NCI-H526 (cell line): Measurements from ENCODE around the gene SLC2A6.

Experiments used
- DNase-seq, 2 experiments: peaks; one replicate each; lab custom pipeline; 2025; lab: John Stamatoyannopoulos, UW

The SLC2A6 gene

GRCh38 chr9:133496861-133497842 lies 18.3 kb upstream of the SLC2A6 start:
- no peak for DNase-seq

DNA sequence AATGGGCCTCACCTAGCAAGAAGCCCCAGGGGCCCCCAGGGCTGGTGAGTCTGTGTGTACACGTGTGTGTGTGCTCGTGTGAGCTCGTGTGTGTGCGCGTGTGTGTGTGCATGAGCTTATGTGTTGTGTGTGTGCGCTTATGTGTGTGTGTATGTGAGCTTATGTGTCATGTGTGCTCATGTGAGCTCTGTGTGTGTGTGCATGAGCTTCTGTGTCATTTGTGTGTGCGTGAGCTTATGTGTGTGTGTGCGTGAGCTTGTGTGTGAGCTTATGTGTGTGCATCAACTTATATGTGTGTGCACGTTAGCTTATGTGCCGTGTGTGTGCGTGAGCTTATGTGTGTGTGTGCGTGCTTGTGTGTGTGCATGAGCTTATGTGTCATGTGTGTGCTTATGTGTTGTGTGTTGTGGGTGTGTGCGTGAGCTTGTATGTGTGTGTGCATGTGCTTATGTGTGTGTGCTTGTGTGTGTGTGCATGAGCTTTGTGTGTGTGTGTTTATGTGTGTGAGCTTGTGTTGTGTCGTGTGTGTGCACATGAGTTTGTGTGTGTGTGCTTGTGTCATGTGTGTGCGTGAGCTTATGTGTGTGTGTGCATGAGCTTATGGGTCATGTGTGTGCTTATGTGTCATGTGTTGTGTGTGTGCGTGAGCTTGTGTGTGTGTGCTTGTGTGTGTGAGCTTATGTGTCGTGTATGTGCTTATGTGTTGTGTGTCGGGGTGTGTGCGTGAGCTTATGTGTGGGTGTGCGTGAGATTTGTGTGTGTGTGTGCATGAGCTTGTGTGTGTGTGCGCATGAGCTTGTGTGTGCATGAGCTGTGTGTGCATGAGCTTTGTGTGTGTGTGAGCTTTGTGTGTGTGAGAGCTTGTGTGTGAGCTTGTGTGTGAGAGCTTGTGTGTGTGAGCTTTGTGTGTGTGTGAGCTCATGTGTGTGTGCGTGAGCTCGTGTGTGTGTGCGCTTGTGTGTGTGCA lies 16.7 kb upstream of the SLC2A6 start:
- DNase-seq: no peak

DNA sequence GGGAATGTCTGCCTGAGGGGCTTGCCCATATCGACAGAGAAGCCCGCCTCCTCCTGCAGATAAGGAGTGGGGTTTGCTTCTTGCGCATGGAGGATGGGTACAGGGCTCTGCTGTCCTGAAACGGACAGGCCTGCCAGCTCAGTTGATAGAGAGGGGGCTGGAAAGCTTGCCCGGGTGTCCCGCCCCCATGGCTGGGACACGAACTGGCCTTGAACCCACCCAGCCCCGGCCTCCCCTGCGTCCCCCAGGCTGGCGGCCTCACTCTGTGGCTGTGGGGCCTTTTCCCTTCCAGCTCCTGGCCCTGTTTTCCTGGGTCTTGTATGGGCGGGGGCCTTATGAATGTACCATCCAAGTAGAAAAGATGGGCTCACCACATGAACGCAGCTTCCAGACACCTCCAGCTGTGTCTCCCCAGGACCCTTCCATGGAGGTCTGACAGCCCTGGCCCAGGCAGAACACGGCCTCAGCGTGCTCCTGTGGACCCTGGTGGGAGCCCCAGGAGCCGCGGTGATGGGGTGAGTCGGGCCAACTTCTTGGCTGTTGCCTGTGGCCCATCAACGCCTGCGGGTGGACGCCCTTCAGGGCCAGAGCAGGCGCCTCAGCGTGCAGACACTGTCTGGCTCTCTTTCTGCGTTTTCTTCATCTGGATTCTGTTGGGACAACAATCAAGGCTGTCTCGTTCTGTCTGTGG lies 15.9 kb upstream of the SLC2A6 start:
- DNase-seq: no peak

GRCh38 chr9:133493845-133494540 lies 15.1 kb upstream of the SLC2A6 start:
- DNase-seq: no peak

- no peak for DNase-seq
Observed at GRCh38 chr9:133493428-133493827, 14.5 kb upstream of the SLC2A6 start.

GRCh38 chr9:133492061-133493021 lies 13.4 kb upstream of the SLC2A6 start:
- DNase-seq: no peak

DNA sequence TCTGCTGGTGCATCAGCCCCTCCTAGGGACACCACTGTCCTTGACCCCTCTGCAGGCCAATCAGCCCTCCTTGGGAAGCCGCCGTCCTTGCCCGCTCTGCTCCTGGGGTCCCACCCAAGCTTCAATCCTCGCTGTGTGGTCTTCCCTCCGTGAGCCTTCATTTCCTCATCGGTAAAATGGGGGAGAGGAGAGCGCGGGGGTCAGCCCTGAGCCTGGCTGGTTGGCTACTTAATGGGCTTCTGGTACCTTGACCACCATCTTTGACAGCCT lies 12.7 kb upstream of the SLC2A6 start:
- no peak for DNase-seq

DNA sequence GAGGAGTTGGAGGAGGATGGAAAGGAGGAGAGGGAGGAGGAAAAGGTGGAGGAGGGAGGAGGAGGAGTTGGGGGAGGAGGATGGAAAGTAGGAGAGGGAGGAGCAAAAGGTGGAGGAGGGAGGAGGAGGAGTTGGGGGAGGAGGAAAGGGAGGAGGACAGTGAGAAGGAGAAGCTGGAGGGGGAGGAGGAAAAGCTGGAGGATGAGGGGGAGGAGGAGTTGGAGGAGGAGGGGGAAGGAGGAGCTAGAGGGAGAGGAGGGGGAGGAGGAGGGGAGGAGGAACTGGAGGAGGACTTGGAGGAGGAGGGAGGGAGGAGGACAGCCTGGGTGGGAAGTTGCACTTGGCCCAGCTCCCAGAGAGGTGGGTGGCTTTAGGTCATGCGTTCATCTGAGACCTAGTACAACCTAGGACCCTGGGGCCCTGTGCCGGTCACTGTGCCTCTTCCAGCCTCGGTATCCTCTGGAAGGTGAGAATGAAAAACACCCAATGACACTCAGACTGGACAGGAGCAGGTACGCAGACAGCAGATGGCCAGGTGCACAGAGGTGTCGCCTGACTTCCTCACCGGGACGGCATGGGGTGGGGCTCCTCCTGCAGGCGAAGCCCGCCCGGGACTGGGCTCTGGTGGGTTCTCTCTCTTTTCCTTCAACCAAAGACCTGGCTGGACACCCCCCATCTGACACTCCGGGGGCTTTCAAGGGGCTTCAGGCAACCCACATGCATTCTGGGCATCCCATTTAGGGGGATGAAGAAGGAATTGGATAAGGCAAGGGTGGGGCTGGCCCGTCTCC lies 12.2 kb upstream of the SLC2A6 start:
- no peak for DNase-seq

DNA sequence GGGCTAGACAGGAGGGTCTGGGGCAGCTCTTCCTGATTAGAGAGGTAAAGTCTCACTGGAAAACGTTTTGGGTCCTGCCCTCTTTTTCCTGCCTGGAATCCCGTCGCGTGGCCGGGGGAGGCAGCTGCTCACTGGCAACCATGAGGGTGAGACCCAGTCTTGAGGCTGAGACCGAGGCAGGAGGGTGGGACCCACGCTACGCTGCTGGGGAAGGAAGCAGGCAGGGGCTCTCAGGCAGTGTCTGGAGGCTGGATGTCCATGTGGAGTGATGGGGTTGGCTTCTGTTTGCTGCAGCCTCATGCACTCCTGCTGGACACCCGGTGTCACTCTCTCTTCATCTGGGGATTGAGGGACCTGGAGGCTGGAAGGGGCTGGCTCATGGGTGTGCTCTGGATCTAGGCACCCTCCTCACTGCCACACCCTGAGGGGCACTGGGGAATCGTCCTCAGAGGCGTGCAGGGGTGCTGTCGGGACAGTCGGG lies 11.3 kb upstream of the SLC2A6 start:
- DNase-seq: no peak

DNA sequence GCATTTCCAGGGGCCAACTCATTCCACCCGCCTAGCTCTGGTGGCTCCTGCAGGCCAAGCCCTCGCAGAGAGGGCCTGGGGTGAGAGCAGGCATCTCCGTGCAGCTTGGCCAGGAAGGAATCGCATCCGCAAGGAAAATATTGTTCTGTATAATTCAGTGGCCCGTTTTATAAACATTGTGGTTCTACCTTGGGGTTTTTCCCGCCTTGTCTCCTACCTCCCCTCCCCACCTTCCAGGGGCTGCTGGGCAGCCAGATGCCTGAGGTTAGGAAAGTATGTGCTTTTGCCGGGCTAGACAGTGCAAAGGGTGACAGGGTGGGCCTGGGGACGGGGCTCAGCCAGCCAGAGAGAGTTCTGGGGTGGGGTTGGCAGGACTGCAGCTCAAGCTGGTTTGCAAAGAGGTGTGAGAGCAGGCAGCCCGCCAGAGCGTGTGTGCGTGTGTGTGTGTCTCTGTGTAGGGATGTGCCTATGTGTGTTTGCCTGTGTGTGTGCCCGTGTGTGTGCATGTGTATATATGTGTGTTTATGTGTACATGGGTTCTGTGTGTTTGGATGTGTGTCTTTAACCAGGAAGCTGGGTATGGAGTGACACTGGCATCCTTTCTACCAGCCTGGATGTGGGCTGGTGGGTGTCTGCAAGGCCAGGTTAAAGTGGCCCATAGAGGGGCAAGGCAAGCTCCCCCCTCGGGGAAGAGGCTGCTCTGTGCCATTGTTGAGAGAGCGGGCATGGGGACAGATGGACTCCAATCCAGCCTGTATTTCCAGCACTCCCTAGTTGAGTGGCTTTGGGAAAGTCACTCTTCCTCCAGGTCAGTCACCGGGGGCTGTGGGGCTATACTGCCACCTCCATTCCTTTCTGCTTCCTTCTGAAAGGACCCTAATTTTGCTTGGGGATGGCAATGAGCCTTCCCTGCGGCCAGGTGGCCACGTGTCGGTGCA lies 10.6 kb upstream of the SLC2A6 start:
- DNase-seq: no peak

GRCh38 chr9:133488686-133489252 lies 9.9 kb upstream of the SLC2A6 start:
- no peak for DNase-seq

GRCh38 chr9:133487331-133487725 lies 8.4 kb upstream of the SLC2A6 start:
- no peak for DNase-seq

DNA sequence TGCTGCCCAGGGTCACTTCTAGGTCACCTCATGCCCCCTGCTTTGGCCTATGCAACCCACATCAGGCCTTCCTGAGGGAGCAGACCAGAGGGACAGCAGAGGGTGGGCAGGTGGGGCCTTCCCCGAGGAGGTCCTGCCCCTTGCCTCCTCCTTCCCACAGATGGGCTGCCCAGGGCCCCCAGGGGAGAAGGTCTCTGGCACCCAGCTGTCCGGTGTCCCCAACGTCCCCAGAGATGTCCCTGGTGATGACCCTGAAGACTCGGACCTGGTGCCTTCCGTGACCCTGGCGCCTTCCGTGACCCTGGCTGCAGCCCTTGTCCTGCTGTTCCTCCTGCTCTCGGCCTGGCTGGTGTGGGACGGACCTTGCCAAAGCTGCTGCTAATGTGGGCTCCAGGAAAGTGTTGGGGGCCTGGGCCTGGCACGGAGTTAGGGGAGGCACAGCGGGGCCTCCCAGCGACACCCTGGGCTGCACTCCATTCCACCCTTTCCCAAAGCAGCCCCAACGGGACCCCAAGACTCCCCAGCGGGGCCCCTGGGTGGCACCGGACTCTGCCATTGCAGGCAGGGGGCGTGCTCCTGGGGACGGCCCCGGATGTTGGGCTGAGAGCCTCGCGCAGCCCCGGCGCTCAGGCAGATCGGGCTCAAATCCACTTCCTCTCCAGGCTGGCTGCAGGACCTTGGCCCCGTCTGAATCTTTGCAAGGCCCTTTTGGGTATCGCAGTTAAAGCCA lies 6.8 kb upstream of the SLC2A6 start:
- DNase-seq: no peak

DNA sequence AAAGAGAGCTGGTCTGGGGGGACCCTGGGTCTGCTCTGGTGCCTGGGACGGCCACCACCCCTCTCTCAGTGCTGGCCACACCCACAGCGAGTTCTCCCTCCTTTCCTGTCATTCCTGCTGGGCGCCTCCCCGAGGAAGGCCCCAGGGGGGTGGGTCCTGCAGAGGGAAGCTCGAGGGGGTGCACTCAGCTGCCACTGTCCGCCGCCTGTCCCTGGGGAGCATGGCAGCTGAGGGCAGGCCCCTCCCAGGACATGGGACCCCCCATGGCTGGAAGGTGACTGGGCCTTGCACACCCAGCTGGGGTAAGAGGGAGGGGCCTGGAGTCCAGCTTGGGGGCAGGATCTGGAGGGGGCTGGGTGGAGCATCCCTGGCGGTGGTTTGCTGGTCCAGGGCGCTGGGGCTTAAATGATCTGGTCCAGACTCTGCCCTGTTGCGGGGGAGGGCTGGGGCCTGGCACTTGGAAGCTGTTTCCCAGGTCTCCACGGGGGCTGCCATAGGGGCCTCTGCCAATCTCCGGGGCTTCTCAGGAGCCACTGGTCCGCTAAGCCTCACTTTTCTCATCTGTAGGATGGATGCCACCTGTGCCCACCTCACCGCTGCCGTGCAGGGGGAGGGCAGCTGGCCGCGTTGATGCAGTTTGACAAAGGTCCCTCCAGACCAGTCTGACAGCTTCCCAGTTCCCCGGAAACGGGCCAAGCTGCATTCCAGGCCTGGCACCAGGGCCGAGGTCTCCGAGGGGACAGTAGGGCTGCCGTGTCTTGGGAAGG lies 6.0 kb upstream of the SLC2A6 start:
- DNase-seq: no peak

- DNase-seq: no peak
Observed at GRCh38 chr9:133483611-133484010, 4.7 kb upstream of the SLC2A6 start.

GRCh38 chr9:133477992-133478850 lies 678 bp downstream of the SLC2A6 start:
- peak in 1 of 2 experiments; percentile 32 for DNase-seq
